IMR-90 (cell line): Measurements from ENCODE around the gene TANK.

ENCODE experiments used
- MAZ ChIP-seq: IDR thresholded peaks from 2 replicates; pipeline ENCODE4 v1.6.1; 2012; ENCODE audit warnings: low read depth, mild to moderate bottlenecking, low read length, improper control_type of control experiment, moderate library complexity, borderline replicate concordance
- MXI1 ChIP-seq: IDR thresholded peaks from 2 replicates; pipeline ENCODE4 v1.6.1; 2012; ENCODE audit warnings: low read depth, mild to moderate bottlenecking, low read length, moderate library complexity, borderline replicate concordance
- NFE2L2 ChIP-seq: fragments of 150-350 bp; IDR thresholded peaks from 2 replicates; pipeline ENCODE4 v1.6.1; 2016; ENCODE audit warnings: low read depth, mild to moderate bottlenecking, low read length
- POLR2A ChIP-seq: IDR thresholded peaks from 2 replicates; pipeline ENCODE4 v1.6.1; 2012; ENCODE audit warnings: mild to moderate bottlenecking, low read depth, low read length
- RAD21 ChIP-seq: IDR thresholded peaks from 2 replicates; pipeline ENCODE4 v1.6.1; 2012; ENCODE audit warnings: low read length, improper control_type of control experiment
- RCOR1 ChIP-seq: IDR thresholded peaks from 2 replicates; pipeline ENCODE4 v1.6.1; 2012; ENCODE audit warnings: mild to moderate bottlenecking, low read length, improper control_type of control experiment; ENCODE audit not compliant: insufficient replicate concordance
- SMC3 ChIP-seq: fragments of 150-350 bp; IDR thresholded peaks from 2 replicates; pipeline ENCODE4 v1.6.1; 2016; ENCODE audit warnings: low read depth, mild to moderate bottlenecking, antibody characterized with exemption, low read length, moderate library complexity
- TF ChIP-seq, protein P1 (sequence below): conservative IDR thresholded peaks from 2 replicates; pipeline ENCODE4 v1.5.1; 2012; ENCODE audit warnings: mild to moderate bottlenecking, low read depth, low read length, improper control_type of control experiment
- TF ChIP-seq, protein P2 (sequence below): fragments of 150-350 bp; IDR thresholded peaks from 2 replicates; pipeline ENCODE4 v1.6.1; 2016; ENCODE audit warnings: low read depth, mild to moderate bottlenecking, low read length, moderate library complexity, borderline replicate concordance

DNA sequence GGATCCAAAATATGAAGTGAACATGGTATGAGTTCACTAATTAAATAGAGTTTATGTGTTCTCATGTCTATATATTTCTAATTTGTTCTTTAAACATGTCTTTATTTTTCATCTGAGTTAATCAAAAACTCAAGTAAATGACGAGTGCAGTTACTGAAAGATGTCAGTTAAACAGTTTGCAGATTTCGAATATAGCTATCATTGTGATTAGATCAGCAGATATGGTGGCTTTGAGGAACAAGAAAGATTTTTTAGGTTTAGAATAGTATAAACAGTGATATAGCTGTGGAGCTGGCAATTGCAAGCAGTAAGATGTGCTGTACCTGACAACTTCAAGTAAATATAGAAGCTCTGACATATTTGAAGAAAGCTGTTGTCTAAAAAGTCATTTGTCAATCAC, 49.7 kb downstream of the TANK start:
- TF ChIP-seq RAD21 (no peak), POLR2A (no peak), MAZ (no peak), NFE2L2 (no peak), SMC3 (no peak), RCOR1 (no peak), MXI1 (no peak)
- TF ChIP-seq, protein P1, sequence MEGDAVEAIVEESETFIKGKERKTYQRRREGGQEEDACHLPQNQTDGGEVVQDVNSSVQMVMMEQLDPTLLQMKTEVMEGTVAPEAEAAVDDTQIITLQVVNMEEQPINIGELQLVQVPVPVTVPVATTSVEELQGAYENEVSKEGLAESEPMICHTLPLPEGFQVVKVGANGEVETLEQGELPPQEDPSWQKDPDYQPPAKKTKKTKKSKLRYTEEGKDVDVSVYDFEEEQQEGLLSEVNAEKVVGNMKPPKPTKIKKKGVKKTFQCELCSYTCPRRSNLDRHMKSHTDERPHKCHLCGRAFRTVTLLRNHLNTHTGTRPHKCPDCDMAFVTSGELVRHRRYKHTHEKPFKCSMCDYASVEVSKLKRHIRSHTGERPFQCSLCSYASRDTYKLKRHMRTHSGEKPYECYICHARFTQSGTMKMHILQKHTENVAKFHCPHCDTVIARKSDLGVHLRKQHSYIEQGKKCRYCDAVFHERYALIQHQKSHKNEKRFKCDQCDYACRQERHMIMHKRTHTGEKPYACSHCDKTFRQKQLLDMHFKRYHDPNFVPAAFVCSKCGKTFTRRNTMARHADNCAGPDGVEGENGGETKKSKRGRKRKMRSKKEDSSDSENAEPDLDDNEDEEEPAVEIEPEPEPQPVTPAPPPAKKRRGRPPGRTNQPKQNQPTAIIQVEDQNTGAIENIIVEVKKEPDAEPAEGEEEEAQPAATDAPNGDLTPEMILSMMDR = no peak
- TF ChIP-seq, protein P2, sequence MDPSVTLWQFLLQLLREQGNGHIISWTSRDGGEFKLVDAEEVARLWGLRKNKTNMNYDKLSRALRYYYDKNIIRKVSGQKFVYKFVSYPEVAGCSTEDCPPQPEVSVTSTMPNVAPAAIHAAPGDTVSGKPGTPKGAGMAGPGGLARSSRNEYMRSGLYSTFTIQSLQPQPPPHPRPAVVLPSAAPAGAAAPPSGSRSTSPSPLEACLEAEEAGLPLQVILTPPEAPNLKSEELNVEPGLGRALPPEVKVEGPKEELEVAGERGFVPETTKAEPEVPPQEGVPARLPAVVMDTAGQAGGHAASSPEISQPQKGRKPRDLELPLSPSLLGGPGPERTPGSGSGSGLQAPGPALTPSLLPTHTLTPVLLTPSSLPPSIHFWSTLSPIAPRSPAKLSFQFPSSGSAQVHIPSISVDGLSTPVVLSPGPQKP = no peak
